OCI-LY7 (cell line): Measurements from ENCODE around the gene H2BW2. TPM values are rescaled to one million over a fixed set of nuclear protein-coding genes. Genes with fewer than 3 reads are reported as not detected.
"Not testable (repeated sequence)": the region's sequence is repeated elsewhere in the genome, so short reads cannot be mapped to it uniquely, and the experiment has no call there.

Experiments used
- BruUV-seq: library from RNA; stranded (reverse); fragments of 400-500 nt; replicated peaks from 2 replicates; lab custom pipeline; 2021; lab: Mats Ljungman, UMichigan
- CTCF ChIA-PET: fragments of 300-600 bp; sonication (Branson Sonifier 250); formaldehyde crosslinking; loops from one replicate; lab custom pipeline; 2022; ENCODE audit warnings: antibody characterized with exemption; ENCODE audit not compliant: unreplicated experiment; lab: Charles Lee
- POLR2A ChIA-PET: fragments of 300-600 bp; sonication (Branson Sonifier 250); formaldehyde crosslinking; loops from one replicate; lab custom pipeline; 2022; ENCODE audit warnings: antibody characterized with exemption; lab: Charles Lee
- DNase-seq: peaks from one replicate; pipeline ENCODE4 v3.0.0-alpha.2; 2015; ENCODE audit warnings: low spot score
- H2AFZ ChIP-seq: fragments of 200-600 bp; sonication (generic), shearing (Covaris generic); 2 replicates; pipeline ENCODE4 v1.6.1; 2014; ENCODE audit warnings: mild to moderate bottlenecking, antibody characterized with exemption, low read length, moderate library complexity
- H3K27ac ChIP-seq: fragments of 200-600 bp; sonication (generic); 2 replicates; pipeline ENCODE4 v1.5.1; 2014; ENCODE audit warnings: mixed run types, low read depth, mild to moderate bottlenecking, moderate library complexity, low read length, inconsistent platforms; ENCODE audit not compliant: poor library complexity, severe bottlenecking
- H3K36me3 ChIP-seq: fragments of 200-600 bp; sonication (generic); 2 replicates; pipeline ENCODE4 v1.6.1; 2014; ENCODE audit warnings: mild to moderate bottlenecking, antibody characterized with exemption, low read length, moderate library complexity, mixed read lengths; ENCODE audit not compliant: insufficient read depth
- H3K4me1 ChIP-seq: fragments of 200-600 bp; sonication (generic); 2 replicates; pipeline ENCODE4 v1.5.1; 2014; ENCODE audit warnings: mild to moderate bottlenecking, low read length; ENCODE audit not compliant: insufficient read depth, poor library complexity, severe bottlenecking
- H3K4me2 ChIP-seq: fragments of 200-600 bp; sonication (generic); 2 replicates; pipeline ENCODE4 v1.6.1; 2014; ENCODE audit warnings: mild to moderate bottlenecking, low read length
- H3K4me3 ChIP-seq: fragments of 200-600 bp; sonication (generic); 2 replicates; pipeline ENCODE4 v1.5.1; 2014; ENCODE audit warnings: mild to moderate bottlenecking, low read depth, low read length; ENCODE audit not compliant: poor library complexity, severe bottlenecking
- H3K79me2 ChIP-seq: fragments of 200-600 bp; sonication (generic); 2 replicates; pipeline ENCODE4 v1.6.1; 2016; ENCODE audit warnings: low read depth, mild to moderate bottlenecking, low read length, moderate library complexity, mixed read lengths; ENCODE audit not compliant: insufficient read depth
- H3K9me2 ChIP-seq: fragments of 200-600 bp; sonication (generic); 2 replicates; pipeline ENCODE4 v1.6.1; 2016; ENCODE audit warnings: mild to moderate bottlenecking, low read length, mixed read lengths; ENCODE audit not compliant: insufficient read depth
- H3K9me3 ChIP-seq: fragments of 200-600 bp; sonication (generic); 2 replicates; pipeline ENCODE4 v1.6.1; 2014; ENCODE audit warnings: mild to moderate bottlenecking, mixed run types, low read length, mixed read lengths
- H4K20me1 ChIP-seq: fragments of 200-600 bp; sonication (generic); 2 replicates; pipeline ENCODE4 v1.6.1; 2014; ENCODE audit warnings: mild to moderate bottlenecking, antibody characterized with exemption, low read length, moderate library complexity, mixed read lengths; ENCODE audit not compliant: insufficient read depth
- EZH2phosphoT487 ChIP-seq: fragments of 200-600 bp; sonication (generic); IDR thresholded peaks from 2 replicates; pipeline ENCODE4 v1.6.1; 2018; ENCODE audit warnings: low read depth, borderline replicate concordance, mild to moderate bottlenecking, mixed run types, antibody characterized with exemption, low read length, moderate library complexity, mixed read lengths
- intact Hi-C: fragments of 100-400 bp; cut with micrococcal nuclease; formaldehyde crosslinking; loops from one replicate; pipeline ENCODE4 v1.10.0; 2022; ENCODE audit not compliant: unreplicated experiment
- total RNA-seq, 2 experiments: library from RNA; depleted of rRNA in 1 of 2; stranded (reverse); fragments of >200 nt in 1 of 2; shearing (Covaris generic) in 1 of 2; gene quantifications; 2 replicates each; pipeline ENCODE4 v1.2.3, GENCODE V29; 2014 to 2022
- TF ChIP-seq, protein P1 (sequence below): fragments of 200-600 bp; sonication (generic); conservative IDR thresholded peaks from 2 replicates; pipeline ENCODE4 v1.5.1; 2014; ENCODE audit warnings: mild to moderate bottlenecking, antibody characterized with exemption, low read length, moderate library complexity, mixed read lengths

H2BW2 gene
- total RNA-seq, 2 experiments from 2014 or later, result not detected

DNA sequence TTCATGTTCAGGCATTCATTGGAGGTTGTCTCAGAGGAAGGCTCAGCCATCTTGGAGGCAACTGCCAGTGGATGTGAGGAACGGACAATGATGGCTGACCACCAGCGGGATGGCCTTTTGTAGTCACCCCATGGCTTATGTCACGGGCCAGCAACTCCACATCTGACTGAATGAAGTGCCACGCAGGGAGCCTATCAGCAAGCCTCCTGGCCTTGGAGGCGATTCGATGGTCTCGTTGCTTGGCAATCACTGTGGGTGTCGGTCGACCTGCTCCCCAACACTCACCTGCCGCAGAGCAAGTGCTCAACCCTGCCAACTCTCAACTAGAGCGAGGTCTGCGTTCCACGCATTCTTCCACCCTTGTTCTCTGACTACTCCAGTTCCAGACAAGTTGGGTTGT lies 7.4 kb downstream of the H2BW2 start:
- TF ChIP-seq EZH2phosphoT487, result no peak
- TF ChIP-seq, protein P1, sequence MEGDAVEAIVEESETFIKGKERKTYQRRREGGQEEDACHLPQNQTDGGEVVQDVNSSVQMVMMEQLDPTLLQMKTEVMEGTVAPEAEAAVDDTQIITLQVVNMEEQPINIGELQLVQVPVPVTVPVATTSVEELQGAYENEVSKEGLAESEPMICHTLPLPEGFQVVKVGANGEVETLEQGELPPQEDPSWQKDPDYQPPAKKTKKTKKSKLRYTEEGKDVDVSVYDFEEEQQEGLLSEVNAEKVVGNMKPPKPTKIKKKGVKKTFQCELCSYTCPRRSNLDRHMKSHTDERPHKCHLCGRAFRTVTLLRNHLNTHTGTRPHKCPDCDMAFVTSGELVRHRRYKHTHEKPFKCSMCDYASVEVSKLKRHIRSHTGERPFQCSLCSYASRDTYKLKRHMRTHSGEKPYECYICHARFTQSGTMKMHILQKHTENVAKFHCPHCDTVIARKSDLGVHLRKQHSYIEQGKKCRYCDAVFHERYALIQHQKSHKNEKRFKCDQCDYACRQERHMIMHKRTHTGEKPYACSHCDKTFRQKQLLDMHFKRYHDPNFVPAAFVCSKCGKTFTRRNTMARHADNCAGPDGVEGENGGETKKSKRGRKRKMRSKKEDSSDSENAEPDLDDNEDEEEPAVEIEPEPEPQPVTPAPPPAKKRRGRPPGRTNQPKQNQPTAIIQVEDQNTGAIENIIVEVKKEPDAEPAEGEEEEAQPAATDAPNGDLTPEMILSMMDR, result no peak
- intact Hi-C loops, result no loop called here
- H3K79me2 ChIP-seq, result no peaks in the 10 kb centered on the region
- CTCF ChIA-PET, result no interaction called here
- H3K9me2 ChIP-seq, result no peaks in the 10 kb centered on the region
- H4K20me1 ChIP-seq, result no peaks in the 10 kb centered on the region
- no peaks in the 10 kb centered on the region for H3K36me3 ChIP-seq
- no peak overlapping the region for H3K4me3 ChIP-seq
- H3K9me3 ChIP-seq, result no peaks in the 10 kb centered on the region
- H3K4me1 ChIP-seq, result no peaks in the 10 kb centered on the region
- no TSS peak for BruUV-seq
- H2AFZ ChIP-seq, result no peak overlapping the region
- H3K4me2 ChIP-seq, result no peak overlapping the region
- DNase-seq, result no peak
- no peak overlapping the region for H3K27ac ChIP-seq
- POLR2A ChIA-PET, result no interaction called here

DNA sequence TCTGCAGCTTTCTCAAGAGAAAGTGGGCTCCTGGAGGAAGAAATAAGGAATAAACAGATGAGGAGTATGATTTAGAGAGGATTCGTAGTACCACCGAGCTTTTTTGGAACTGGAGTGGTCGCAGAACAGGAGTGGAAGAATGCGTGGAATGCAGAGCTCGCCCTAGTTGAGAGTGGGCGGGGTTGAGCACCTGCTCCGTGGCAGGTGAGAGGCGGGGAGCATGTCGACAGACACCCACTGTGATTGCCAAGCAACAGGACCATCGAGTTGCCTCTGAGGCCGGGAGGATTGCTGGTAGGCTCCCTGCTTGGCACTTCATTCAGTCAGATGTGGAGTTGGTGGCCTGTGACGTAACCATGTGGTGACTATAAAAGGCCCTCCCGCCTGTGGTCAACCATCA lies 15.2 kb downstream of the H2BW2 start:
- POLR2A ChIA-PET, H3K4me1 ChIP-seq, CTCF ChIA-PET: not testable (repeated sequence)

DNA sequence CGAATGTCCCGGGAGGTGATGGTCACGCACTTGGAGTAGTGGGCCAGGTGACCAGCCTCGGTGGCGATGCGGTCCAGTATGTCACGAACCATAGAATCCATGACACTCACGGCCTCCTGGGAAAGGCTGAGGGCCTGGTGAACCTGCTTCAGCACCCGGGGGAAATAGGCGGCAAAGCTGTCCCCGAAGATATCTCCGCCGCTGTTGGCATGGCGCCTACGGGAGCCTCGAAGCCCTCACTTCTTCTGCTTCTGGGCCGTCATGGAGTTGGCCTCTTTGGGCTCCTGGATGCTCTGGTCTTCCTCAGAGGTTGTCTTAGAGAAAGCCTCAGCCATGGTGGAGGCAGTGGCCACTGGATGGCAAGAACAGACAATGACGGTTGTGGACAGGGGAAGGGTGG lies 22.9 kb downstream of the H2BW2 start:
- H3K9me2 ChIP-seq, CTCF ChIA-PET, DNase-seq, H4K20me1 ChIP-seq, H2AFZ ChIP-seq, POLR2A ChIA-PET, H3K4me3 ChIP-seq, BruUV-seq, H3K4me1 ChIP-seq, H3K4me2 ChIP-seq, intact Hi-C loops, H3K27ac ChIP-seq, H3K36me3 ChIP-seq, H3K9me3 ChIP-seq, H3K79me2 ChIP-seq: not testable (repeated sequence)

More for the DNA sequence above, 15.2 kb downstream of the H2BW2 start:
- H3K27ac ChIP-seq, H3K79me2 ChIP-seq, H3K9me2 ChIP-seq, H4K20me1 ChIP-seq, DNase-seq, BruUV-seq, intact Hi-C loops, H3K9me3 ChIP-seq, H3K36me3 ChIP-seq, H3K4me3 ChIP-seq, H3K4me2 ChIP-seq, H2AFZ ChIP-seq: not testable (repeated sequence)

DNA sequence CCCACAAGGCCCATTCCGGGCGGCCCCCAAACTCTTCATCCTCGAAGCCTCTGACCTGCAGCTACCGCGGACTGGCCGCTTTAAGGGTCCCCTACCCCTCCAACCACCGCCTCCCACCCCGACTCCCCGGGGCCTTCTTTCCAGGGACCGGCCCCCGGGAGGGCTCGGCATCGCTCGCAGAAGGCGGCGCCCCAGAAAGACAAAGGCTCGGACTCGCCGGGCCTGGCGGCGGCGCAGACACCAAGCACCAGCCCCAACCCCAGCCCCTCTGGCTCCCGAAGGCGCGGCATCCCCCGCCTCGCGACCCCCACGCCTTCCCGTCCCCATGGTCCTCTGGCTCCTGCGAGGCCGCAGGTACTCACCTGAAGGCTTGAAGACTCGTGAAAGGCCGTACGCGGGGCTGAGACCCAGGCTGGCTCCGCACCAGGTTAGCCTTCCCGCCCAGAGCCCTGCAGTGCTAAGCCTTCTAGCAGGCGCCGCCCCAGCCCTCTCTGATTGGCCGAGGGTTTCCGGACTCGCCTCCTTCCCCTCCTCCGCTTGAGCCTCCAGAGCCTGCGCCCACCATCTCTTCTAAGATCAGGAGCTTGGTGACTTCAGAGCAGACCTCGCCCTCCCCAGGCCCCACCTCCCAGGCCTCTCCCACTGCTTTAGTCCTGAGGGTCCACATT lies 36.2 kb downstream of the H2BW2 start, which contains the start of gene TMSB15C:
TSS of gene TMSB15C (minus strand) at position 459 of the 668 bp plus-strand sequence.
- H3K79me2 ChIP-seq, POLR2A ChIA-PET, H3K9me2 ChIP-seq, H3K27ac ChIP-seq, H4K20me1 ChIP-seq, BruUV-seq, H3K36me3 ChIP-seq, intact Hi-C loops, H3K4me1 ChIP-seq, H3K9me3 ChIP-seq, H3K4me3 ChIP-seq, H2AFZ ChIP-seq, DNase-seq, CTCF ChIA-PET, H3K4me2 ChIP-seq: not testable (repeated sequence)

DNA sequence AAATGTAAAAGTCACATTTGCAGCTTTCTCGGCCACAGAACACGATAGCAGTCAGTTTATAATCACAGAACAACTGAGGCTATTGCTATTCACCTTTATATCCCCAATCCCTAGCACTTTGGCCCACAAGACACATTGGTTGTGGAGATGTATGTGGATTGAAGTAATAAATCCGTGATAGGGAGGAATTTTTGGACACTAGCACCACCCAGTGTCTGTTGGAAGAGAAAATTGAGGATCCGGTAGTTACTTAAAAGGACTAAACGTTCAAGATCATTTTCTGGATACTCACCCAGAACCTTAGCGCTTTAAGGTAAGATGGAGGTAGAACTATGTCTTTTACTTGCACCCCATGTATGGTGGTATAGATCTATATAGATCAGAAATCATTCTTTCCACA lies 38.1 kb downstream of the H2BW2 start:
- CTCF ChIA-PET, result not testable (repeated sequence)

More for the DNA sequence above, 38.1 kb downstream of the H2BW2 start:
- H3K4me2 ChIP-seq, intact Hi-C loops, H3K79me2 ChIP-seq, H3K36me3 ChIP-seq, POLR2A ChIA-PET, H3K4me1 ChIP-seq, H3K9me2 ChIP-seq, H3K4me3 ChIP-seq, H3K27ac ChIP-seq, BruUV-seq, H2AFZ ChIP-seq, DNase-seq, H4K20me1 ChIP-seq, H3K9me3 ChIP-seq: not testable (repeated sequence)
